ENCODE measurements around the gene SH3GL1.

DNA sequence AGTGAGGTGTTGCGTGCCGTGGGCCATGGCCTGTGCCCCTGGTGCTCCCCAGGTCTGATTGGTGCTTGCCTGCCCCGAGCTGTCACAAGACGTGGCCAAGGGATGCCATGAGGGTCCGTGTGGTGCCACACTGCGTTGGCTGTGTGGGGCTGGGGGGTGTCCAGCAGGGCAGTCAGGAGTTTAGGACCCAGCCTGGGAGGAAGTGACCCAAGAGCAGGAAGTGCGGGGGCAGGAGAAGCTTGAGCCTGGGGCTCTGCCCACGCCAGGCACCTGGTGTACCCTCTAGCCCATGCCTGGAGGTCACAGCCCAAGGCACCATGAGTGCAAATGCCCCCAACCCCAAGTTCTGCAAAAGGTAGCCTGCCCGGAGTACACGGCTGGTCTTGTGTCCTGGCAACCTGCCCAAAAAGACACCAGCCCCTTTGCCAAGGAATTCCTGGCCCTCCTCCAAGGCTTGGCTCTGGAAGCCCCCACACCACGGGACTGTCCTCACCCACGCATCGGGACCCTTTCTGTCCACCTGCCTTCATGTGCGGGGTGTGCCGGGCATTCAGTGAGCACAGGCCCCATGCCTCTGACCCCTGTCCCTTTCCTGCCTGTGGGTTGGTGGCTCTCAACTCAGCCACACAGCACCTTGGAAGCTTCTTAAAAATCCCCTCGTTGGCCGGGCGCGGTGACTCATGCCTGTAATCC lies 32.1 kb downstream of the SH3GL1 start:
- TF ChIP-seq, protein P1, sequence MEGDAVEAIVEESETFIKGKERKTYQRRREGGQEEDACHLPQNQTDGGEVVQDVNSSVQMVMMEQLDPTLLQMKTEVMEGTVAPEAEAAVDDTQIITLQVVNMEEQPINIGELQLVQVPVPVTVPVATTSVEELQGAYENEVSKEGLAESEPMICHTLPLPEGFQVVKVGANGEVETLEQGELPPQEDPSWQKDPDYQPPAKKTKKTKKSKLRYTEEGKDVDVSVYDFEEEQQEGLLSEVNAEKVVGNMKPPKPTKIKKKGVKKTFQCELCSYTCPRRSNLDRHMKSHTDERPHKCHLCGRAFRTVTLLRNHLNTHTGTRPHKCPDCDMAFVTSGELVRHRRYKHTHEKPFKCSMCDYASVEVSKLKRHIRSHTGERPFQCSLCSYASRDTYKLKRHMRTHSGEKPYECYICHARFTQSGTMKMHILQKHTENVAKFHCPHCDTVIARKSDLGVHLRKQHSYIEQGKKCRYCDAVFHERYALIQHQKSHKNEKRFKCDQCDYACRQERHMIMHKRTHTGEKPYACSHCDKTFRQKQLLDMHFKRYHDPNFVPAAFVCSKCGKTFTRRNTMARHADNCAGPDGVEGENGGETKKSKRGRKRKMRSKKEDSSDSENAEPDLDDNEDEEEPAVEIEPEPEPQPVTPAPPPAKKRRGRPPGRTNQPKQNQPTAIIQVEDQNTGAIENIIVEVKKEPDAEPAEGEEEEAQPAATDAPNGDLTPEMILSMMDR (conservative IDR thresholded peaks at IDR 0.05; ENCODE audit: low read depth, low read length): no peak
- TF ChIP-seq POLR2A (IDR thresholded peaks at IDR 0.05; ENCODE audit: low read depth, low read length) (no peak), RAD21 (IDR thresholded peaks at IDR 0.05; ENCODE audit: low read length) (no peak), BHLHE40 (IDR thresholded peaks at IDR 0.05; ENCODE audit: low read depth, low read length) (no peak), RFX5 (IDR thresholded peaks at IDR 0.05; ENCODE audit: low read depth, low read length) (no peak), CHD1 (IDR thresholded peaks at IDR 0.05; ENCODE audit: low read depth, low read length) (no peak), MAFK (IDR thresholded peaks at IDR 0.05; ENCODE audit: low read depth, low read length) (no peak), FOS (IDR thresholded peaks at IDR 0.05; ENCODE audit: low read depth, low read length) (no peak), MXI1 (IDR thresholded peaks at IDR 0.05; ENCODE audit: borderline replicate concordance, low read depth, low read length) (no peak)
- TF ChIP-seq, protein P2, sequence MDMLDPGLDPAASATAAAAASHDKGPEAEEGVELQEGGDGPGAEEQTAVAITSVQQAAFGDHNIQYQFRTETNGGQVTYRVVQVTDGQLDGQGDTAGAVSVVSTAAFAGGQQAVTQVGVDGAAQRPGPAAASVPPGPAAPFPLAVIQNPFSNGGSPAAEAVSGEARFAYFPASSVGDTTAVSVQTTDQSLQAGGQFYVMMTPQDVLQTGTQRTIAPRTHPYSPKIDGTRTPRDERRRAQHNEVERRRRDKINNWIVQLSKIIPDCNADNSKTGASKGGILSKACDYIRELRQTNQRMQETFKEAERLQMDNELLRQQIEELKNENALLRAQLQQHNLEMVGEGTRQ (IDR thresholded peaks at IDR 0.05; ENCODE audit: low read depth, low read length): no peak

Data from IMR-90 (cell line).